NB4 (cell line): ENCODE measurements around the gene ACHE.

ENCODE experiments used
- DNase-seq: peaks from one replicate; pipeline ENCODE4 v3.0.0; 2010; ENCODE audit warnings: low read depth
- H3K4me3 ChIP-seq: one replicate; pipeline ENCODE4 v1.5.1; 2011; ENCODE audit warnings: mild to moderate bottlenecking, low read depth, low read length, moderate library complexity
- MYC ChIP-seq: IDR thresholded peaks from 2 replicates; pipeline ENCODE4 v1.6.1; 2011; ENCODE audit warnings: low read depth, low read length
- POLR2A ChIP-seq: IDR thresholded peaks from 2 replicates; pipeline ENCODE4 v1.6.1; 2011; ENCODE audit warnings: mild to moderate bottlenecking; ENCODE audit not compliant: insufficient read length; ENCODE audit errors: extremely low read depth
- TF ChIP-seq, protein P1 (sequence below): IDR thresholded peaks from one replicate; pipeline ENCODE4 v1.5.1; 2012; ENCODE audit warnings: low read depth, low read length
- TF ChIP-seq, protein P2 (sequence below): IDR thresholded peaks from 2 replicates; pipeline ENCODE4 v1.6.1; 2011; ENCODE audit warnings: low read depth, low read length

Gene ACHE

DNA sequence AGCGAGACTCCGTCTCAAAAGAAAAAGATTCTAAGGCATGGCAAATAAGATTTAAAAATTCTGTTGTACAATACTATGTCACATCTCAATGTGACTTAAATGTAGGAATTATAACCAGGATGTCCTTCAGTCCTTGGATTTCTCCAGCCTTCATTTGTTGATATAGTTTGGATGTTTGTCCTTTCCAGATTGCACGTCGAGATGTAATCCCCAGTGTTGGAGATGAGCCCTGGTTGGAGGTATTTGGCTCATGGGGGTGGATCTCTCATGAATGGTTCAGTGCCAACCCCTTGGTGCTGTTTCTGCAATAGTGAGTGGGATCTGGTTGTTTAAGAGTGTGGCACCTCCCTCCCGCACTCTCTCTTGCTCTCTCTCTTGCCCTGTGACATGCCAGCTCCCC lies 12.8 kb upstream of the ACHE start:
- DNase-seq, result no peak
- H3K4me3 ChIP-seq, result no peak overlapping the region
- TF ChIP-seq, protein P1, sequence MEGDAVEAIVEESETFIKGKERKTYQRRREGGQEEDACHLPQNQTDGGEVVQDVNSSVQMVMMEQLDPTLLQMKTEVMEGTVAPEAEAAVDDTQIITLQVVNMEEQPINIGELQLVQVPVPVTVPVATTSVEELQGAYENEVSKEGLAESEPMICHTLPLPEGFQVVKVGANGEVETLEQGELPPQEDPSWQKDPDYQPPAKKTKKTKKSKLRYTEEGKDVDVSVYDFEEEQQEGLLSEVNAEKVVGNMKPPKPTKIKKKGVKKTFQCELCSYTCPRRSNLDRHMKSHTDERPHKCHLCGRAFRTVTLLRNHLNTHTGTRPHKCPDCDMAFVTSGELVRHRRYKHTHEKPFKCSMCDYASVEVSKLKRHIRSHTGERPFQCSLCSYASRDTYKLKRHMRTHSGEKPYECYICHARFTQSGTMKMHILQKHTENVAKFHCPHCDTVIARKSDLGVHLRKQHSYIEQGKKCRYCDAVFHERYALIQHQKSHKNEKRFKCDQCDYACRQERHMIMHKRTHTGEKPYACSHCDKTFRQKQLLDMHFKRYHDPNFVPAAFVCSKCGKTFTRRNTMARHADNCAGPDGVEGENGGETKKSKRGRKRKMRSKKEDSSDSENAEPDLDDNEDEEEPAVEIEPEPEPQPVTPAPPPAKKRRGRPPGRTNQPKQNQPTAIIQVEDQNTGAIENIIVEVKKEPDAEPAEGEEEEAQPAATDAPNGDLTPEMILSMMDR, result no peak
- TF ChIP-seq, protein P2, sequence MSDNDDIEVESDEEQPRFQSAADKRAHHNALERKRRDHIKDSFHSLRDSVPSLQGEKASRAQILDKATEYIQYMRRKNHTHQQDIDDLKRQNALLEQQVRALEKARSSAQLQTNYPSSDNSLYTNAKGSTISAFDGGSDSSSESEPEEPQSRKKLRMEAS, result no peak
- TF ChIP-seq MYC, result no peak
- no peak for TF ChIP-seq POLR2A

DNA sequence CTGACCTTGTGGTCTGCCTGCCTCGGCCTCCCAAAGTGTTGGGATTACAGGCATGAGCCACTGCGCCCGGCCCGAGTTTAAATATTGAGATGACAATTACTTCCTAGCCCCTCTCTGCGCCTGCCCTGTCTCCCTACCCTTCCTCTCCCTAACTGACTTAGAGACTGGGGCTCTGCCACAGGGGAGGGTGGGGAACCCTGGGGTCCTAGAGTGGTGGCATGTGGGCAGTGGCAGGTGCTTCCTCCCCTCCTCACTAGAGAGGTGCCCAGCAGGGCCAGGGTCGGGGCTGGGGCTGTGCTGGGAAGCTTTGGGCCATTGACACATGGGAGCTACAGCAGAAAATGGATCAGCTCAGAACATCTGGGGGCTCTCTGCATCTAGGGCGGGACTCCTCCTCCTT lies 7.0 kb upstream of the ACHE start:
- DNase-seq, result no peak
- H3K4me3 ChIP-seq, result no peak overlapping the region
- TF ChIP-seq POLR2A, result no peak
- TF ChIP-seq, protein P2, result no peak
- TF ChIP-seq, protein P1, result no peak
- no peak for TF ChIP-seq MYC

DNA sequence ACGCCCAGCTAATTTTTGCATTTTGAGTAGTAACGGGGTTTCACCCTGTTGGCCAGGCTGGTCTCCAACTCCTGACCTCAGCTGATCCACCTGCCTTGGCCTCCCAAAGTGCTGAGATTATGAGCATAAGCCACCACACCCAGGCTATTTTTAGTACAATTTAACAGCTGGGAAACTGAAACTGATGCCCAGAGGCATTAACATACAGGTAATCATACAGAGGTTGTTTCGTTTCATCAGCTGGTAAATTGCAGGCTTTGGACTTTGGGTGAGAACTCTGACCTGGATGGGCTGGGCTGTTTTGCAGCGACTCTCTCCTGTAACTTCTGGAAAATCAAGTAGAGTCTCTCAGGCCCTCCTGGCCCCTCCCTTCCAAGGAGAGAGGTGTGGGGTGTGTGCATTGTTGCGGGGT lies 6.2 kb upstream of the ACHE start:
- no peak for DNase-seq
- TF ChIP-seq, protein P1, result no peak
- TF ChIP-seq POLR2A (no peak), MYC (no peak)
- TF ChIP-seq, protein P2, result no peak

DNA sequence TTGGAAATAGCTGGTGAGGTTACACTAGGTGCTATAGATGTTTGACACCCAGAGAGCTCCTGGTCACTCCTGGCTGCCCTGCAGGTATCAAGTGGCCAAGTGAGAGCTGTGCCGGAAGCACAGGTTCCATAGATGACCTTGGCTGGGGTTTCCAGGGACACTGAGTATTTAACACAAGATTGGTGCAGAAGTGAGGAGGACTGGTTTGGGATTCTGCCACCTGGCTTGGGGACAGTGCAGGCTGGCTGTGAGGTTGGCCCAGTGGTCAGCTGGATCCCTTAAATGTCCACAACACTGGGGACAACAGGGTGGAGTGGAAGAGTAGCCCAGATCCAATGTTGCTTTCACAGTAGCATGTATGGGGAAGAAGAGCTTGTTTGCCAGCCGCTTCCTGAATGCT lies 5.3 kb upstream of the ACHE start:
- TF ChIP-seq, protein P2, result no peak
- TF ChIP-seq POLR2A, result no peak
- TF ChIP-seq, protein P1, result no peak
- no peak for TF ChIP-seq MYC
- H3K4me3 ChIP-seq, result no peak overlapping the region
- no peak for DNase-seq

More for the DNA sequence above, 6.2 kb upstream of the ACHE start:
- H3K4me3 ChIP-seq, result no peak overlapping the region

DNA sequence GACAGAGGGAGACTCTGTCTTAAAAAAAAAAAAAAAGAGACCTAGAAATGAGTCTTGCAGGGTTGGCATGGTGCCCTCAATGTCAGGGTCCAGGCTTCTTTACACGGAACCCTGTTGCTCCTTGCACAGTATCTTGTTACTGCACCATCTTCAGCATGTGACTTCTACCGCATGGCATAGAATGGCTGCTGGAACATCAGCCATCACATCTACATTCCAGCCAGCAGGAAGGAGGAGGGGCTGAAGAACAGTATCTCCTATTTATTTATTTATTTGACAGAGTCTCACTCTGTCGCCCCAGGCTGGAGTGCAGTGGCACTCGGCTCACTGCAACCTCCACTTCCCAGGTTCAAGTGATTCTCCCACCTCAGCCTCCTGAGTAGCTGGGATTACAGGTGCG lies 3.7 kb upstream of the ACHE start:
- DNase-seq, result no peak
- TF ChIP-seq, protein P2, result no peak
- no peak for TF ChIP-seq POLR2A
- TF ChIP-seq, protein P1, result no peak
- no peak for TF ChIP-seq MYC
- H3K4me3 ChIP-seq, result no peak overlapping the region
